HG03196 (cell line): ENCODE data around the gene MYO1E.
"Not testable (repeated sequence)": the region's sequence is repeated elsewhere in the genome, so short reads cannot be mapped to it uniquely, and the experiment has no call there.

Experiments
- ATAC-seq: cut with Tn5 transposase; IDR thresholded peaks from one replicate; pipeline ENCODE4 v1.9.1; 2021; ENCODE audit not compliant: unreplicated experiment

Gene MYO1E

GRCh38 chr15:59295261-59296001 is 77.2 kb downstream of the MYO1E start:
- no peak for ATAC-seq

GRCh38 chr15:59294574-59295260 is 78.0 kb downstream of the MYO1E start:
- ATAC-seq, result no peak

DNA sequence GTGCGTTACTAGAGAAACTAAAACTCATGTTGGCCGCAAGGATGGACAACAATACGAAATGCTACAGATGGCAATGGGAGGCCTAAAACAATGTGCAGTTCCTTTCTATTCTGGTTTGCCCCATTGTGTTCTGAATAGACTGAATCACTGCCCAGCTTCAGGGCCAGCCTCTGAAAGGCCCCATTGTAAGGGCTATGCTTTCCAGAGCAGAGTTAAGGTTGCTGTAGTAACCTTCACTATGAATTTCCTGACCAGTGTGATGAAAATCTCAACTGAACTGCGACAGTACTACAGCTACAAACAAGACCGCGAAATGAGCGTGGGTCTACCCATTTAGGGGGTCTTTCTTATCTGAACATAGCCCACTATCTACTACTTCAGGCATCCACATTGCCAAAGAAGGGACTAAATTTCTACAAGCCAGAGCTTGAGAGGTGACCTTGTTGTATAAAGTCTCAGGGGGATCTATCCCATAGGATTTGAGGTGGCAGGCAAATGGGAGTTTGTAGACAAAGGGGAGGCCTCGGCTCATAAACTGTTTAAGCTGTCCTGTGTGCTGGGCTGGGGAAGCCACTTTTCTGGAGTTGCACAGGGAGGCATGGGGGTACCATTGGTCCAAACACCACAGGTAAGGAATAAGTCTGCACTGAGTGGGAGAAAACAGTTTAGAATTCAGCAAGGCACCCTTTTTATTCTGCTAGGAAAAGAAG is 80.1 kb downstream of the MYO1E start:
- no peak for ATAC-seq

DNA sequence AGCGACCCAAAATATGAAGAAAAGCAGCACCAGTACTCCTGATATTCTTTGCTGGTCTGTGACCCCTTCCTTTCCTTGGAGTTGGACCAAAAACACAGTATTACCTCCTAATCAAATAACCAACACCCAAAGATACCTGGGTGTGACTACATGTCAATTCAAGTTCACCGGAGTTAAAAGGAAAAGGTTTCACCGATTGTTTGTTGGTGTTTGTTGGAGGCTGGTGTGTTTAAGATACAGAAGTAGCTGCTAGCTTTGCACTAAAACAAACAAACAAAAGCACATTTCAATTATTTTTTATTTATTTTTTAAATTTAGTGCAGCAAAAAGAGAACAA is 81.5 kb downstream of the MYO1E start:
- ATAC-seq, result no peak

DNA sequence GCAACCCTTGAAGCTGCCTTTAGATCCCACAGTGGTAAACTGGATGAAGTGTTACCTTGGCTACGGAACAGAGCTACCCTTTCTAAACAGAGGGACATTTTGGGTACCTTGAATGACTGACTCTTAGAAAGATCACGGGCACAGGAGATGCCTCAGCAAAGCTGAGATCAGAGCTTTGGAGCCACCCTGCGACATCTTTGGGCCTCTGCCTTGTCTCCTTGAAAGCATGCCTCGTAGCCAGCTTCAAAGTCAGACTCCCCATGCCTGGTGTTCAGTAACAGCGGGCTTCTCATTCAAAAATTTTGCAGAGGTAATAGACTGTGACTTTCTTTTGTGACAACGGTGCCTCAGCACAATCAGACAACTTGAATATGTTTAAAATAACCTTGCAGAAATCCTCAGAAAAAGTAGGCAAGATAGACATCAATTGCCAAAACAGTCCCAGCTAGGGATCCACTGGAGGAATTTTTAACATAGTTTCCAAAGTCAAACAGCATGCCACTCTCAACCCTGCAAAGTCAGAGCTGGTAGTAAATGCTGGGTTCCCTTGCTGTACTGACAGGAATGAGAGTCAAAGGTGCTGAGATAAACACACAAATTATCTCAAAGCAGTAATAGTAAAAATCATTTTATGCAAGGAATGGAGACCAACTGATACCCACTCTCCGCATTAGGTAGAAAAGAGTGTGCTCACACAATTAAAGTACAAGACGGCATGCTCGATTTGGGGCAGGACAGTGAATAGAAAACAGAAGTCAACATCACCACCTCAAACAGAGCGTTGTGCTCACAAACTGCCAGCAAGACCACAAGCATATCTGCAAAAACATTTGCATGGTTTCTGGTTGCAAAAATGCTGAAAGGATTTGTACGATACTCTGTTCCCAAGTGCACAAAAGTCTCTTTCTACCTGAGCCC is 82.1 kb downstream of the MYO1E start:
- ATAC-seq, result no peak

DNA sequence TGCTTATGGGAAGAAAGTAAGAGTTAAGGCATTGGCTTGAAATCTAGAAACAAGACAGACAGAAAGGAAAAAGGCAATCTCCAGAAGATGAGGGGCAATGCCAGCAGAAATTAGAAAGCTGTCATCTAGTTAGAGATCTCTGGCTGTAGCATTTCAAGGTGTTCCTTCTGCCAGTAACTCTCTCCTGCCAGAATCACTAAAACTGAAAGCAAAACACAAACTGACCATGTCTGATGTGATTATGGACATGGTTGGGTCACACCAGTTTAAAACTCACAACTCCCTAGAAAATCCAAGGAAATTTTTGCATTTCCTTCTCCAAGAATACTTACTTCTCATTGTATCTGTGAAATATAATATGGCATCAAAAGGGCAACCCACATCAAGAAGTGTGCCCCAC is 83.1 kb downstream of the MYO1E start:
- no peak for ATAC-seq

DNA sequence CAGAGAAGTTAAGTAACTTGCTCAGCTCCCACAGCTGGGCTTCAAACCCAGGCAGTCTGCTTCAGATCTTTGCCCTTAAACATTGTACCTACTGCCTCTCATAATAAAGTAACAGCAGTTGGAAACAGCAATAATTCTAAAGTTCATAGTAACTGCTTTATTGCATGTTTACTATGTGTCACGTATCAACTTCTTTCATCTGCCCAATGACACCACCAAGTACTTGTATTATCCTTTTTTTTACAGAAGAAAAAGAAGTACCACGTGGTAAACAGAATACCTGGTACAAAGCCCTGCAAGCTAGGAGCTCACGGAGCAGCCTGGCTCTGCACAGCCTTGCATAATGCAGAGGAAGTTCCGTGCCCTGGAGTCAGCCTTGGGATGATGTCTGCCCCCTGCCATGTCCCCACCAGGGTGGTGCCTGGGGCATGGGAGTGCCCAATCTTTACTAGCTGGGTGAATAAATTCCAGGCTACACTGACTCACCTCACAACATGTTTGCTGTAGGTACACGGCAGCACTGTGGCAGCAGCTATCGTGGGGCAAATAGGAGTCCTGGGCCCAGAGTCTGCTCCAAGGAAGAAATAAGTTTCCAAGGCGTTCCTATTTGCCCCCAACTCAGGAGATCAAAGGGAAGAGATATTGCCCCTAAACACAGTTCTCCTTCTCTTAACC is 88.8 kb downstream of the MYO1E start:
- no peak for ATAC-seq

DNA sequence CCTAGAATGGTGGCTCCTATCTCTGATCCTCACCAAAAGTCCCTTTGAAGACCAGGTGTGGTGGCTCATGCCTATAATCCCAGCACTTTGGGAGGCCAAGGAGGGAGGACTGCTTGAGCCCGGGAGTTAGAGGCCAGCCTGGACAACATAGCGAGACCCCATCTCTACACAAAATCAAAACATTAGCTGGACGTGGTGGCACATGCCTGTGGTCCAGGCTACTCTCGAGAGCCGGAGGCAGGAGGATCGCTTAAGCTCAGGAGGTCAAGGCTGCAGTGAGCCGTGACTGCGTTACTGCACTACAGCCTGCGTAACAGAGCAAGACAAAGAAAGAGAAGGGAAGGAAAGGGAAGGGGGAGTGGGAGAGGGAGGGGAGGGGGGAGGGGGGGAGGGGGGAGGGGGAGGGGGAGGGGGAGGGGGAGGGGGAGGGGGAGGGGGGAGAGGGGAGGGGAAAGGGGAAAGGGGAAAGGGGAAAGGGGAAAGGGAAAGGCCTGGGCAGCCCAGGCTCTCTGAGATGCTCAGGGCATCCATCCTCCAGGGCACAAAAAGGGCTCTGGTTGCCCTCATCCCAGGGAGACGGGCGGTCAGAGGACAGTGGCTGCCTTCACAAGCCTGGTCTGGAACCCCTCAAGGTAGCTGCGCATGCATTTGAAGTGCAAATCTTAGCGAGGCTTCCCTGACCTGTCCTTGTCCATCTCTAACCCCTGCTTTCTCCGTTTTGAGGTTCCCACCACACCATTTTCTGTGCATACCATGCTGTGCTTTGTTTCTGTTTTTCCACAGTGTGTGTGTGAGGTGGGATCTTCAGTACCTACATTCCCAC is 89.9 kb downstream of the MYO1E start:
- ATAC-seq, result no peak

DNA sequence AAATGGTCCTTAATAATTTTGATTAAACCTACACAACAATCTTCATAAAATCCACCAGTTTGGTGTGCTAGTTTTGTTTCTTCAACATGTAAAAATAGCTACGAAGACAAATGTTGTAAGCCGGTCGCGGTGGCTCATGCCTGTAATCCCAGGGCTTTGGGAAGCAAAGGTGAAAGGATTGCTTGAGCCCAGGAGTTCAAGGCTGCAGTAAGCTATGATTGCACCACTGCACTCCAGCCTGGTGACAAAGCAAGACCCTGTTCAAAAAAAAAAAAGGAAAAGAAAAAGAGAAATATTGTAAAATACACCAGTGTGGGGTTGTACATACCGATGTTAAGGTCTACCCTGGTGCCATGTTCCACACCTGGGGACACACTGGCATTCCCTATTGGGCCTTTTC is 91.0 kb downstream of the MYO1E start:
- no peak for ATAC-seq

GRCh38 chr15:59280855-59281254 is 91.8 kb downstream of the MYO1E start:
- no peak for ATAC-seq

- not testable (repeated sequence) for ATAC-seq
Observed at GRCh38 chr15:59280292-59280691, 92.4 kb downstream of the MYO1E start.

- ATAC-seq, result no peak
Observed at GRCh38 chr15:59279023-59279422, 93.6 kb downstream of the MYO1E start.

DNA sequence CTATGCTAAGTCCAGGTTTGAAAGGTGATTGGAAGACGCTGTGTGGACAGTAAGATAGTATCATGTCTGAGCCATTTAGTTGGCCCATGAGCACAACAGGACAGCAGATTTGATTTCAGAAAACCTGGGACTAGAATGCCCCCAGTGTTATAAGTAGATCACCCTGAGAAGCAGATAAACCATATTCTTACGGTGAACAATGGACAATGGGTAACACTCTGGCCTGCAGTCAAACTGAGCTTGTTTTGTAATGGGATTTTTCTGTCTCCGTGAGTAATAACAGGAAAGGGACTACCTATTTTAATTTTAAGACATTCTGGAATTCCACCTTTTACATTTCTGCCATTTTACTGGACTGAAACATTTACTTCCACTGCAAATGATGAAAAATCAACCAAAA is 94.6 kb downstream of the MYO1E start:
- no peak for ATAC-seq

GRCh38 chr15:59276225-59277178 is 96.2 kb downstream of the MYO1E start:
- no peak for ATAC-seq

DNA sequence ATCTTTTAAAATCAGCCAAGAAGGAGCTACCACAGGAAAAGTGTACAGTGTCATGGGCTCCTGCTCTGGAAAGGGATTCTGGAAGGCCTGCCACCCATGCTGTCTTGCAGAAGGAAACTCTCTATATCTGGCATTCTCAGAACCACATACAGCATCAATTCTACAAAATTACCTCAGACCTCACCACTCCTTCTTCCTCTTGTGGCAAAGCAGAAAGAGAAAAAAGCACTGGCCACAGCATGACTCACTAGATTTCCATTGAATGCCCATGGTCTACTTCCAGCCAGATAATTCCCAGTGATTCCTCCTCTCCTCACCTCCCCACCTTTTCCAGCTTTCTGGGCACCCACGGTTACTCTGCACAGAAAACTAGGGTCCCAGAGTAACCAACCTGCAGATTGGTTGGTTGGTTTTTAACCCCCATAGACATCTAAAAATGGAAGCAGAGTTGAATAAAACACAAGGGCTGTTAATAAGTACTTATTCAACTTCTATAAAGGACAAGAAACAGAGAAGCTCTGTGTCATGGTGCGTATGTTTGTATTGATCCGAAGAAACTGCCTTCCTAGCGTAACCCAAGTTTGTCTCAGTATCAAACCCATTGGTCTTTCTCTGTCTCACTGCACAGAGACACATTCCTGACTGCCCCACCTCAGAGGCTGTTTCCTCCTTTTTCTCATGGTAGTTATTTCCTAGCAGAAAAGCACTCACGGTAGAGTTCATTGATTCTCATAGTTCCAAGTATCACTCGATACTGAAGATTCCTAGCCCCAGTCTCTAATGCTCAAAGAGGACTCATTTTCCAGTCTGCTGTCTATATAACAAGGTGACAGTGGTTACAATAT is 98.3 kb downstream of the MYO1E start:
- ATAC-seq, result no peak

DNA sequence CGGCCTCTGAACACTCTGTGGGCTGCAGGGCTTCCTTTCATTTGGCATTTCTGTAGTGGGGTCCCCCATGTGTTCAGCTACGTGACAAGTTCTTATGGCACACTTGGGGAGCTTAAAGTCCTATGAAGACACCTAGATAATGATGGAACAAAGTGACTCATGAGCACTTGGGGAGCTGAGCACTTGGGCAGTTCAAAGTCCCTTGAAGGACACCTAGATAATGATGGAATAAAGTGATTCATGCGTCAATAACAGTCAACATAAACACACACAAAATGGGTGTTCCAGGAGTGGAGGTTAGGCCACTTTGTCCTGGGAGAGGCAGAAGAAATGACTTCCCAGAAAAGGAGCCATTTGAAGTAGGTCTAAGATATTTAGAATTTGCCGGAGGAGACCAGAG is 99.4 kb downstream of the MYO1E start:
- ATAC-seq, result no peak

DNA sequence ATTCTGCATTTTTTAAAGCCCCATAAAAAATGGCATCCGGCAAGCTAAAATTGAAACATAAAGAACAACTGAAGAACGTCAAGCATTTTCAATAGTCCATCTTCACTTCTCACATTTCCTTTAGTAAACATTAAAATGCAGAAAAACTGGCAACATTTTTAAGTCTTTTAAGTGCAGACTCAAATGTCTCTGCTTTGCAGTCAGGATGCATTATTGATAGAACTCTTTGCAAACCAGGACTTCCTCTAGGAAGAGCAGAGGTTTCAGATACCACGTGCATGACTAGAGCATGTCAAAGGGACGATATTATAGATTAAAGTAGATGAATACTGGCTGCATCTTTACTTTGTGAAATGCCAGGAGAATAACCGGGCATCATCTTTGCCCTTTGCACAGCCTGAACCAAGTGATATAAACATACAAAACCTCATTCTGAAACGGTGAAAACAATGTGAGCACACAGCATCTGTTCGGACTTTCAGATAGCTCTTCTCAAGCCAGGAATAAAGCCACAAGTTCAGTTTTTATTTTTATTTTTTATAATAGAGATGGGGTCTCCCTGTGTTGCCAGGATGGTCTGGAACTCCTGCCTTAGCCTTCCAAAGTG is 101.0 kb downstream of the MYO1E start:
- ATAC-seq, result no peak
